NCI-H187 (cell line): ENCODE results near the gene HORMAD1.
"Not testable (repeated sequence)": the region's sequence is repeated elsewhere in the genome, so short reads cannot be mapped to it uniquely, and the experiment has no call there.

Experiments
- DNase-seq, 2 experiments: peaks; one replicate each; lab custom pipeline; 2025; lab: John Stamatoyannopoulos, UW

Gene HORMAD1

GRCh38 chr1:150720703-150721102 lies at the start of gene HORMAD1:
TSS of gene HORMAD1 (minus strand) at chr1:150720895. CDS start at chr1:150719505, 1,390 bp downstream.
- no peak for DNase-seq

- not testable (repeated sequence) for DNase-seq
These were observed 47.0 kb upstream of the HORMAD1 start for GRCh38 chr1:150767704-150768103.

GRCh38 chr1:150765977-150766301 lies 45.2 kb upstream of the HORMAD1 start:
- not testable (repeated sequence) for DNase-seq

- no peak for DNase-seq
These were observed 44.7 kb upstream of the HORMAD1 start, which contains the start of gene CTSS for GRCh38 chr1:150765296-150765976. TSS of gene CTSS (minus strand) at chr1:150765778. CDS start at chr1:150764763, 1,015 bp downstream.

- no peak for DNase-seq
These were observed 44.0 kb upstream of the HORMAD1 start for GRCh38 chr1:150764617-150765101.

- DNase-seq, result no peak
These were observed 42.3 kb upstream of the HORMAD1 start for GRCh38 chr1:150763018-150763417.

- DNase-seq, result no peak
These were observed 41.9 kb upstream of the HORMAD1 start for GRCh38 chr1:150762552-150762951.

GRCh38 chr1:150761801-150762200 lies 41.1 kb upstream of the HORMAD1 start:
- no peak for DNase-seq

- no peak for DNase-seq
These were observed 39.3 kb upstream of the HORMAD1 start for GRCh38 chr1:150760013-150760412.

GRCh38 chr1:150753416-150753815 lies 32.7 kb upstream of the HORMAD1 start:
- no peak for DNase-seq

- no peak for DNase-seq
These were observed 30.7 kb upstream of the HORMAD1 start for GRCh38 chr1:150751443-150751842.

- DNase-seq, result no peak
These were observed 29.1 kb upstream of the HORMAD1 start for GRCh38 chr1:150749720-150750311.

GRCh38 chr1:150748878-150749719 lies 28.4 kb upstream of the HORMAD1 start:
- DNase-seq, result no peak

GRCh38 chr1:150730130-150730721 lies 9.5 kb upstream of the HORMAD1 start:
- DNase-seq, result no peak

- DNase-seq, result no peak
These were observed 3.6 kb upstream of the HORMAD1 start for GRCh38 chr1:150724336-150724735.

- no peak for DNase-seq
These were observed 597 bp downstream of the HORMAD1 start for GRCh38 chr1:150720098-150720497.

- no peak for DNase-seq
These were observed 2.3 kb downstream of the HORMAD1 start for GRCh38 chr1:150718225-150718891.

- not testable (repeated sequence) for DNase-seq
These were observed 11.7 kb downstream of the HORMAD1 start for GRCh38 chr1:150709031-150709430.

- no peak for DNase-seq
These were observed 12.1 kb downstream of the HORMAD1 start for GRCh38 chr1:150708595-150708994.

- no peak for DNase-seq
These were observed 14.6 kb downstream of the HORMAD1 start for GRCh38 chr1:150706091-150706490.

- DNase-seq, result no peak
These were observed 17.3 kb downstream of the HORMAD1 start for GRCh38 chr1:150703427-150703826.
